Dermis microvascular lymphatic vessel endothelial cell (primary cell): Measurements from ENCODE around the gene CNOT4. TPM values are rescaled to one million over a fixed set of nuclear protein-coding genes. Genes with fewer than 3 reads are reported as not detected.
"Not testable (repeated sequence)": the region's sequence is repeated elsewhere in the genome, so short reads cannot be mapped to it uniquely, and the experiment has no call there.

ENCODE experiments used
- DNase-seq, 2 donors: peaks; one replicate each; pipeline versions ENCODE4 v3.0.0 to v3.0.0-alpha.2; 2010; ENCODE audit warnings: low read depth in 2 of 2
- total RNA-seq: library from RNA; depleted of rRNA; stranded (reverse); fragments of >200 nt; gene quantifications from 2 replicates; pipeline ENCODE4 v1.2.1, GENCODE V29; 2014

Gene CNOT4
- total RNA-seq, 1 donor from 2014 or later: 5.8 TPM

GRCh38 chr7:135366843-135367508 lies 142.9 kb downstream of the CNOT4 start:
- DNase-seq: no peak

GRCh38 chr7:135365721-135366120 lies 144.2 kb downstream of the CNOT4 start:
- DNase-seq: no peak

DNA sequence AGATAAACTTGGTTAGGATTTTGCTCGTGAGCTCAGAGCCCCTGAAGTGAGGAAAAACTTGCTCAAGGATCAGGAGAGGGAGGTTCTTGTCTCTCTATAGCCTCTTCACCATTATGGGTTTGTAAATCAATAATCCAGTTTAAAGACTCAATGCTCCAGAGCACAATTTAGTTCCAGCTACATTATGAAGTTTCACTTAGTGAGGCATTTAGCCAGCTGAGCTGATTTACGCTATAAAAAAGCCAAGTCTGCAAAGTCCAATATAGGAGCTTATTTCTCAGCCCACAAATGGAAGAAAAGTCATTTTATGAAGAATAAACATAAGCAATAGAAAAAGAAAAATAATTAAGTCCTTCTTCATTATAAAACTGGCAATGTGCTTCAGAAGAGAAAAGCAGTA lies 145.7 kb downstream of the CNOT4 start:
- no peak for DNase-seq

DNA sequence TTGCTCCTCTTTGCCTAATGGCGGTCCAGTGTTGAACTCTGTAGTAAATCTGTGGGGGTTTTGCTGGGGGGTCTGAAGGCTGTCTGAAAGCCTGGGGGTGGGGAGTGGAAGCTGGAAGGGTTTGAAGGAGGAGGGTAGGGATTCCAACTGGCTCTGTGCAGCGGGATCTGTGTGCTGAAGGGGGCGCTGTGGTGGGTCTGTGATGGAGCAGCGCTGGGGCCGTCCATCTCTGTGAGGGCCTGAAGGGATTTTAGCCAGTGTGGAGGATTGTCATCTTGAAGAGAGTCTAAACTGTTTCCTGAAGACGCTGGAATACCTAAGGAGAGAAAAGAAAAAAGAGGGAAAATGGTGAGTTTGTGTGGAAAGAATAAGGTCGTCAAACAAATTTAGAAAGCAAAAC lies 147.0 kb downstream of the CNOT4 start:
- no peak for DNase-seq

- no peak for DNase-seq
Measured at GRCh38 chr7:135361788-135362187, 148.1 kb downstream of the CNOT4 start.

GRCh38 chr7:135359615-135360014 lies 150.3 kb downstream of the CNOT4 start:
- no peak for DNase-seq

DNA sequence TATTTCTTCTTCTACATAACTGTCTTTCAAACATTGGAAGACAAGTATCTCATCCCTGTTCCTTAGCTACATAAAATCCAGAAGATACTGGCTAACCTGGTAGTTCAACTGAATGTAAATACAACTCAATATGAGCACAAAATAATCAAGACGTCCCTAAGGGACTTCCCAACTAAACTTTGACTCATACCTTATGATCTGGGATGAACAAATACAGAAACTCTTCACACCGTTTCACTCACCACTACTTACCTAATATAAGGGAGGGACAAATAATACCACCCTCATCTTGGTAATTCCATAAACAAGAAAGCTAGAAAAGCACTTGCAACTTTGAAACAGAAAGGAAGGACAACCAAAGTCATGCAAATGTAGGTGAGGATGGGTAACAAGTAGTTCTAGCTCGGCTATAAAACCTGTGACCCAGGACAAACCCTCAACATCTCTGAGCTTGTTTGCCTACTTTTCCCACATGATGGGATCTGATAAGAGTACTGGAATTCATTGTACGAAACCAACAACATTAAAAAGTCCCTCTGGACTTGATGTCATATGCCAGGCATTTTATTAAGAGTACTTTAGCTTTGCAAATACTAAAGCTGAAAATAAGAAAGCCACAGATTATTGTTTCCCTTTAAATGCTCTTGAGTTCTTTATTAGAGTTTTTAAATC lies 154.4 kb downstream of the CNOT4 start:
- no peak for DNase-seq

DNA sequence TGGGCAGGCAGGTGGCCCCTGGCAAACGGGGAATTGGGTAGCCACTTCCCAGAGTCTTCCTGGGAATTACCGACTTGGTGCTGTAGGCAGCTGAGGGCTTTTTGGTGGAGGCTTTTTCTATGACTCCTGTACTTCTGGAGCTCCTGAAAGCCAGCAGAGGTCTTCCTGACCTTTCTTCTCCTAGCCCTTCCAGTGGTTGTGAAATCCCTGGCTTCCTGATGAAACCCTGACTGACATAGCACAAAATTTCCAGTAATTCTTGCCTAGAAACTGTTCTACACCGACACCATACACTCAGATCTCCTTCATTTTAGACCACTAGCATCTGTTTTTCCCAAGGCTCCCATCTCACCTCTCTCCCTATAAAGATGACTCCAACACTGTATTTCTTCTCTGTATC lies 156.1 kb downstream of the CNOT4 start:
- no peak for DNase-seq

- peak in 1 of 2 donors; percentile 15 for DNase-seq
Measured at GRCh38 chr7:135352285-135352684, 157.6 kb downstream of the CNOT4 start.

DNA sequence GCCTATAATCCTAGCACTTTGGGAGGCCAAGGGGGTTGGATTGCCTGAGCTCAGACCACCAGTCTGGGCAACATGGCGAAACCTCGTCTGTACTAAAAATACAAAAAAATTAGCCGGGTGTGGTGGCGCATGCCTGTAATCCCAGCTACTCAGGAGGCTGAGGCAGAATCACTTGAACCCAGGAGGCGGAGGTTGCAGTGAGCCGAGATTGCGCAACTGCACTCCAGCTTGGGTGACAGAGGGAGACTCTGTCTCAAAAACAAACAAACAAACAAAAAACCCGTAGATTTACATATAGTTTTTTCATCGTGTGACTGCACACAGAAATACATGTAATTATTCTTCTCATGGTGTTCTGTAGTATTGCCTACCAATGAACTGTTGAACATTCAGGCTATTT lies 158.8 kb downstream of the CNOT4 start:
- DNase-seq: not testable (repeated sequence)

DNA sequence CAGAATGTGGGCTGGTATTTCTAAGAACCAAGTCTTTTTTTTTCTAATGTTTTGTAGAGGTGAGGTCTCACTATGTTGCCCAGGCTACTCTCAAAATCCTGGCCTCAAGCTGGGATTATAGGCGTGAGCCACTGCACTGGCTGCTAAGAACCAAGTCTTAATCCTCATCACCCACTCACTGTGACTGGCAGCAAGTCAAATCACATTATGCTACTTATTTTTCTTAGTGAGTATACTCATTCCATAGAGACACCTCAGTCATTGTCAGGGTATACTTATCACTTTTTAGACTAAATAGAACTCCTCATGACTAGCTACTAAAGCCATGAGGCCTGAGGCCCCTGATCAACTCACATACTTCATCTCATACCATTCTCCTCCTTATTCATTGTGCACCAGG lies 160.2 kb downstream of the CNOT4 start:
- DNase-seq: no peak

GRCh38 chr7:135348493-135348892 lies 161.4 kb downstream of the CNOT4 start:
- DNase-seq: no peak

- no peak for DNase-seq
Measured at GRCh38 chr7:135343361-135343760, 166.5 kb downstream of the CNOT4 start.

GRCh38 chr7:135342887-135343286 lies 167.0 kb downstream of the CNOT4 start:
- no peak for DNase-seq

DNA sequence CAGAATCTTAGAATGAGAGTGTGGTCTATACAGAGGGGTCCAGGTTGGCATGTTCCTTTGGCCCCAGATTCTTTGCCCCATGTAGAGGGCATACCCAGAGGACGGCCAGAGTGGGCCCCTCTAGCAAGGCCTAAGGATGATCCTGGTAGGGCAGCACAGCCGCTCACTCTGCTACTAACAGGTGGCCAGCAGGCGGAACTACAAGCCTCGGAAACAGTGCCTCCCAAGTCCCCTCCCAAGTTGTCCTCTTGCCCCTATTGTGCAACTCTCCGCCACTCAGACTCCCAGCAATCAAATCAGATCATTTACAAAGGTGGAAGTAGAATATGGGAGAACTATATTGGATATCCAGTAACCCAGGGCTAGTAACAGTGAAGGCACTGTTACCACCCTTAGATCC lies 168.9 kb downstream of the CNOT4 start:
- no peak for DNase-seq

GRCh38 chr7:135337977-135338550 lies 171.8 kb downstream of the CNOT4 start:
- no peak for DNase-seq

- no peak for DNase-seq
Measured at GRCh38 chr7:135337506-135337905, 172.4 kb downstream of the CNOT4 start.

- peak; percentile 72 to 87 for DNase-seq
Measured at GRCh38 chr7:135335628-135336139, 174.2 kb downstream of the CNOT4 start.

GRCh38 chr7:135334830-135335543 lies 174.9 kb downstream of the CNOT4 start:
- peak in 1 of 2 donors; percentile 60 for DNase-seq

DNA sequence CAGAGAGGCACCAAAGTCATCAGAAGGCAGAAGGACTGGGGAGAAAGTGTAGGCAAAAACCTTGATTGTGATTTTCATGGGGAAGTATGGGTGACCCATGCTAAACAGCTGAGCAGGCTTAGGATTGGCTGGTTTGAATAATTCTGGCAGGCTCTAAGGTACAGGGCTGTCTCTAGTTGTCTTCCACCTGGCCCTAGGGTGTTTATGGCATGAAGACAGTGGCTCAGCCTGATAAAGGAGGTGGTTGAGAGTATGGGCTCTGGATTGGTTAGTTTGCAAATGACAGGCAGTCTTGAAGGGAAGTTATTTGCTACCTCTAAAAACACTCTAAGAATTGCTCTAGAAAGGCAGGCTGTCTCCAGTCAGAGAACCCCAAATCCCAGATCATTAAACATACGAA lies 176.0 kb downstream of the CNOT4 start:
- DNase-seq: no peak

- no peak for DNase-seq
Measured at GRCh38 chr7:135333200-135333599, 176.7 kb downstream of the CNOT4 start.

DNA sequence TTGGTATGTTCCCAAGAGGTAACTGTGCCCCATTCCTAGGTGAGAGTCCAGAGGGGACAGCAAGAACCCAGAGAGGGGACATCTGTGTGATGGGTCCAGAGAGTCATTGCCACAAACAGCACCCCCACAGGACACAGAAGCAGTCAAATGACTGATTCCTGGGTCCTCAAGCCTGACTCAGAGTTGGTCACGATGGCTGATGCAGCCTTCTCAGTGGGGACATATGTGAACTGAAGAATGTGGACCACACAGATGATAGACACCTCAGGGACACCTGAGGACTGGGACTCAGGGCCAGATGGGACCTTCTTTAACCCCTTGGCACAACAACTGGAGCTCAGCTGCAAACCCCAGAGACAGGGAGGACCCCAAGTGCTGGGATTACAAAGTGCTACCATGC lies 179.8 kb downstream of the CNOT4 start:
- no peak for DNase-seq
